Prostate gland (tissue), 2 donors: Measurements from ENCODE around the gene METTL1. TPM values are rescaled to one million over a fixed set of nuclear protein-coding genes. Genes with fewer than 3 reads are reported as not detected.

Experiments used
- DNase-seq: peaks from one replicate; pipeline ENCODE4 v3.0.0-alpha.2; 2019; ENCODE audit warnings: low spot score
- H3K27ac ChIP-seq, 2 donors: fragments of 200-600 bp; sonication (generic); 2 replicates each; pipeline ENCODE4 v1.5.1; 2017 to 2019
- H3K27me3 ChIP-seq: fragments of 200-600 bp; sonication (generic); replicated peaks from 2 replicates; pipeline ENCODE4 v1.5.1; 2019; ENCODE audit not compliant: insufficient read depth
- H3K36me3 ChIP-seq, 2 donors: fragments of 200-600 bp; sonication (generic); 1 replicate in 1 of 2; 2 replicates in 1 of 2; pipeline versions ENCODE4 v1.5.1 to v1.8.1; 2017 to 2019
- H3K4me1 ChIP-seq: fragments of 200-600 bp; sonication (generic); replicated peaks from 2 replicates; pipeline ENCODE4 v1.5.1; 2019
- H3K4me3 ChIP-seq, 2 donors: fragments of 200-600 bp; sonication (generic); 2 replicates each; pipeline ENCODE4 v1.5.1; 2017 to 2019
- H3K9me3 ChIP-seq: fragments of 200-600 bp; sonication (generic); 2 replicates; pipeline ENCODE4 v1.5.1; 2017
- CTCF ChIP-seq, 4 experiments: fragments of 200-600 bp in 2 of 4; fragments of 450-650 bp in 2 of 4; sonication (generic) in 2 of 4; IDR thresholded peaks; 1 replicate in 3 of 4; 2 replicates in 1 of 4; pipeline ENCODE4 v1.5.1; 2016 to 2019; ENCODE audit warnings: antibody characterized with exemption in 4 of 4, mild to moderate bottlenecking in 2 of 4, moderate library complexity in 2 of 4
- POLR2A ChIP-seq: fragments of 450-650 bp; IDR thresholded peaks from one replicate; pipeline ENCODE4 v1.6.1; 2016; ENCODE audit warnings: antibody characterized with exemption, mild to moderate bottlenecking
- POLR2AphosphoS5 ChIP-seq: sonication (generic); formaldehyde crosslinking; IDR thresholded peaks from one replicate; pipeline ENCODE4 v1.6.1; 2017; ENCODE audit warnings: antibody characterized with exemption
- WGBS: methylation state at CpG from one replicate; pipeline ENCODE4 v1.1.5; 2018; 5-methylcytosine and 5-hydroxymethylcytosine counted together
- intact Hi-C: fragments of 100-400 bp; cut with DNase I; formaldehyde crosslinking; loops from one replicate; pipeline ENCODE4 v1.14.2; 2022
- total RNA-seq, 2 donors: library from RNA; depleted of rRNA; stranded (reverse); fragments of >200 nt; gene quantifications; one replicate each; pipeline ENCODE4 v1.1.0, GENCODE V29; 2016

The METTL1 gene
- total RNA-seq, 2 donors from 2014 or later = 4.9 to 14.3 TPM

GRCh38 chr12:57767876-57768275 is 4.0 kb downstream of the METTL1 start:
- peaks cover 24% of the 10 kb centered on the region for H3K4me1 ChIP-seq
- H3K4me3 ChIP-seq = no peak overlapping the region
- H3K27me3 ChIP-seq = no peaks in the 10 kb centered on the region
- TF ChIP-seq CTCF (IDR thresholded peaks at IDR 0.05) = no peak
- intact Hi-C loops = no loop called here
- H3K9me3 ChIP-seq = no peaks in the 10 kb centered on the region
- no peak overlapping the region for H3K27ac ChIP-seq
- H3K36me3 ChIP-seq = no peaks in the 10 kb centered on the region
- WGBS = 100% methylated on average over 3 of the region's 3 CpGs
- DNase-seq = no peak

GRCh38 chr12:57767305-57767698 is 4.6 kb downstream of the METTL1 start:
- no peak for TF ChIP-seq POLR2A
- TF ChIP-seq CTCF (IDR thresholded peaks at IDR 0.05) = no peak
- TF ChIP-seq POLR2AphosphoS5 = no peak
- Histone ChIP-seq H3K27ac (no peak overlapping the region), H3K4me3 (no peak overlapping the region), H3K27me3 (no peaks in the 10 kb centered on the region), H3K36me3 (no peaks in the 10 kb centered on the region), H3K9me3 (no peaks in the 10 kb centered on the region), H3K4me1 (peaks cover 24% of the 10 kb centered on the region)
- intact Hi-C loops = no loop called here
- no peak for DNase-seq

GRCh38 chr12:57766464-57767304 is 5.2 kb downstream of the METTL1 start, which contains the start of gene CYP27B1:
Gene CYP27B1, minus strand, starts transcription at chr12:57767078. Its CDS starts 37 bp downstream, at chr12:57767041.
- peaks cover 24% of the 10 kb centered on the region for H3K4me1 ChIP-seq
- H3K27me3 ChIP-seq = no peaks in the 10 kb centered on the region
- no peaks in the 10 kb centered on the region for H3K36me3 ChIP-seq
- 6% methylated on average over 36 of the region's 38 CpGs for WGBS
- H3K9me3 ChIP-seq = no peaks in the 10 kb centered on the region
- TF ChIP-seq POLR2AphosphoS5 (no peak), CTCF (IDR thresholded peaks at IDR 0.05) (no peak), POLR2A (no peak)
- no peak within 1 kb of the TSS for H3K27ac ChIP-seq
- DNase-seq = no peak
- H3K4me3 ChIP-seq = peak within 1 kb of the TSS in 1 of 2 donors; percentile 16
- intact Hi-C loops = no loop called here

- no peak for TF ChIP-seq POLR2AphosphoS5
- TF ChIP-seq POLR2A = no peak
- TF ChIP-seq CTCF (IDR thresholded peaks at IDR 0.05) = no peak
- no peaks in the 10 kb centered on the region for H3K36me3 ChIP-seq
- H3K9me3 ChIP-seq = no peaks in the 10 kb centered on the region
- no peaks in the 10 kb centered on the region for H3K27me3 ChIP-seq
- WGBS = 6% methylated on average over 40 of the region's 40 CpGs
- intact Hi-C loops = no loop called here
- H3K4me1 ChIP-seq = peaks cover 19% of the 10 kb centered on the region
- peak overlapping the region in 1 of 2 donors; percentile 16 for H3K4me3 ChIP-seq
- DNase-seq = no peak
- no peak overlapping the region for H3K27ac ChIP-seq
Observed at GRCh38 chr12:57765698-57766463, 6.0 kb downstream of the METTL1 start.
